Adrenal gland (tissue), 5 donors: ENCODE results near the gene RPS28.

Experiments
- POLR2A ChIP-seq, 2 donors: fragments of 450-650 bp; IDR thresholded peaks; one replicate each; pipeline ENCODE4 v1.6.1; 2017; ENCODE audit warnings: antibody characterized with exemption in 2 of 2, mild to moderate bottlenecking in 2 of 2, moderate library complexity in 1 of 2
- TF ChIP-seq, protein P1 (sequence below), 6 experiments: fragments of 450-650 bp in 4 of 6; fragments of 200-600 bp in 2 of 6; sonication (generic) in 1 of 6; IDR thresholded peaks; 1 replicate in 5 of 6; 2 replicates in 1 of 6; pipeline versions ENCODE4 v1.5.1 to v1.8.0; 2016 to 2021; ENCODE audit warnings: antibody characterized with exemption in 6 of 6, mild to moderate bottlenecking in 2 of 6, moderate library complexity in 1 of 6
- donor health status: DM: no; HTN: no; CAD: no.

- TF ChIP-seq, protein P1, sequence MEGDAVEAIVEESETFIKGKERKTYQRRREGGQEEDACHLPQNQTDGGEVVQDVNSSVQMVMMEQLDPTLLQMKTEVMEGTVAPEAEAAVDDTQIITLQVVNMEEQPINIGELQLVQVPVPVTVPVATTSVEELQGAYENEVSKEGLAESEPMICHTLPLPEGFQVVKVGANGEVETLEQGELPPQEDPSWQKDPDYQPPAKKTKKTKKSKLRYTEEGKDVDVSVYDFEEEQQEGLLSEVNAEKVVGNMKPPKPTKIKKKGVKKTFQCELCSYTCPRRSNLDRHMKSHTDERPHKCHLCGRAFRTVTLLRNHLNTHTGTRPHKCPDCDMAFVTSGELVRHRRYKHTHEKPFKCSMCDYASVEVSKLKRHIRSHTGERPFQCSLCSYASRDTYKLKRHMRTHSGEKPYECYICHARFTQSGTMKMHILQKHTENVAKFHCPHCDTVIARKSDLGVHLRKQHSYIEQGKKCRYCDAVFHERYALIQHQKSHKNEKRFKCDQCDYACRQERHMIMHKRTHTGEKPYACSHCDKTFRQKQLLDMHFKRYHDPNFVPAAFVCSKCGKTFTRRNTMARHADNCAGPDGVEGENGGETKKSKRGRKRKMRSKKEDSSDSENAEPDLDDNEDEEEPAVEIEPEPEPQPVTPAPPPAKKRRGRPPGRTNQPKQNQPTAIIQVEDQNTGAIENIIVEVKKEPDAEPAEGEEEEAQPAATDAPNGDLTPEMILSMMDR (IDR thresholded peaks at IDR 0.05) = no peak
- no peak for TF ChIP-seq POLR2A (IDR thresholded peaks at IDR 0.05)
These were observed 2.5 kb downstream of the RPS28 start for GRCh38 chr19:8323781-8324185.
